ENCODE data around the gene ZNF580.
A peak's percentile ranks its signal among the peaks of the same experiment; 100 is the strongest.

Gene ZNF580

DNA sequence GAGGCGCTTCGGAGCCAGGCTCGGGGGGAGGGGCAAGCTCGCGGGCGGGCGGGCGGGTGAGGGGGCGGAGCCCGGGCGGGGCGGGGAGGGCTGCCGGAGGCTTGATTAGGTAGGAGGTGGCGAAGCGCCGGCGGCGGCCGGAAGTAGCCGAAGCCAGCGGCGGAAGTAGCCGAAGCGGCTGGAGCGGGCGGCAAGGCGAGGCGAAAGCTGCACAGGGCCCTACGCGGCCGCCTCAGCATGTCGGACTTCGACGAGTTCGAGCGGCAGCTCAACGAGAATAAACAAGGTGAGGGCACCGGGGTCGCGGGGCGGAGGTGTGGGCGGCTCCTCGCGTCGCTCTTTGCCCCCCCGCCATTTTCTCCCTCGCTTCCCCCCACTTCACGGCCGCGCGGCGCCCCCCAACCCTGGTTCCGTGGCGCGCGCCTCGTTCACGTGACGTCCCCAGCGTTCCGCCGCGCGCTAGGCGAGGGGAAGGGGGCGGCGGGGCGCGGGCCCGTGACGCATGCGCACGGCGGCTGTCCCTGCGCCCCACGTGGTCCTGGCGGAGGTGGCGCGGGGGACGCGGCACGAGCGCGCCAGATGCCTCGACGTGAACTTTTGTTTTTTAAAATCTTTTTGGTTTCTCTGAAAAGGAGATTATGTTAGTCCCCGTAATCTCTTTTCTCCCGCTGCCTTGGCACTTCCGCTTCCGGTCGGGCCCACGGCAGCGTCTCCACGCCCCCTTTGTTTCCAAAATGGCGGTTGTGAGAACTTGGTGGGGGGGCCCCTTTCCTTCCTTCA is 14.3 kb downstream of the ZNF580 start, which contains the start of gene U2AF2:
U2AF2 (plus strand) TSS at position 168 of the 780 bp plus-strand sequence; CDS start at position 238, 70 bp downstream.
- H3K9ac ChIP-seq (ENCODE audit: low read length), result peak within 1 kb of the TSS; percentile 100
- H3K4me1 ChIP-seq (ENCODE audit: control insufficient read depth, insufficient read depth, low read length), result peaks cover 21% of the 10 kb centered on the region
- peak within 1 kb of the TSS; percentile 84 for H3K4me3 ChIP-seq (ENCODE audit: low read length)
- H3K36me3 ChIP-seq (ENCODE audit: control insufficient read depth, insufficient read depth, low read length), result peaks cover 4% of the 10 kb centered on the region
- no peaks in the 10 kb centered on the region for H3K27me3 ChIP-seq (ENCODE audit: control insufficient read depth, insufficient read depth, low read length)
- peak within 1 kb of the TSS; percentile 99 for H3K27ac ChIP-seq (ENCODE audit: low read depth, low read length)

DNA sequence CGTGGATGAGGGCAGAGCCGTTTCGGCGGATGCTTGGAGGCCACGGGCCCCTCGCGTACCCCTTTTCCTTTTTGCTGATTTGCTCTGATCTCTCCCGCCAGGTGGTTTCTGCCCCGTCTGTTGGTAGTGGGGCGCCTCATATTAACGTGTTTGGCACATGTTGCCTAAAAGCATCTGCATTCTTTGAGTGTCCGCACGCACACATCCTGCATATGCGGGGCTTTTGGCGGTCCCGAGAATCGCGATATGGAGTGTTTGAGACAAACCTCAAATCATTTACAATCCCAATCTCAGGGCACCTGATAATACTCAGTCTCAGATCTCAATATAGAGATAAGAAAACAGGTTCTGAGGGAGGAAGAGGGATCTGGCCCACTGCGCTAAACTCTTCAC is 14.8 kb downstream of the ZNF580 start:
- no peaks in the 10 kb centered on the region for H3K27me3 ChIP-seq (ENCODE audit: control insufficient read depth, insufficient read depth, low read length)
- peak overlapping the region; percentile 35 for H3K9ac ChIP-seq (ENCODE audit: low read length)
- H3K4me3 ChIP-seq (ENCODE audit: low read length), result peak overlapping the region; percentile 80
- peaks cover 4% of the 10 kb centered on the region for H3K36me3 ChIP-seq (ENCODE audit: control insufficient read depth, insufficient read depth, low read length)
- H3K27ac ChIP-seq (ENCODE audit: low read depth, low read length), result peak overlapping the region; percentile 98
- peaks cover 21% of the 10 kb centered on the region for H3K4me1 ChIP-seq (ENCODE audit: control insufficient read depth, insufficient read depth, low read length)

DNA sequence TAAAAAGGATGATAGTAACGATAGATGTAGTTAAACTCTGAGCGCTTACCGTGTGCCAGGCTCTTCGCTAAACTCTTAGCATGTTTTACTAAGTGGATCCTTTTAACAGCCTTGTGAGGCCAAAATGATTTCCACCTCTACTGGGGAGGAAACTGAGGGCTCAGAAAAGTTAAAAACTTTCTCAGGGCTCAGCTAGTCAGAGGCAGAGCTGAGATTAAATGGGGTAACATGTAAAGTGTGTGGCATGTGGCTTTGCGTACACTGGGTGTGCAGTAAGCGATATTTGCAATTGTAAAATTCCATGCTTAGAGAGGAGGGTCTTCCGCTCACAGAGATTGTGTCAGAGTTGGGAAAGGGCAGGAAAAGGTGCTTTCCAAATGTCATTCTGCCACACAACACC is 15.8 kb downstream of the ZNF580 start:
- Histone ChIP-seq H3K4me1 (ENCODE audit: control insufficient read depth, insufficient read depth, low read length) (peaks cover 21% of the 10 kb centered on the region), H3K27ac (ENCODE audit: low read depth, low read length) (no peak overlapping the region), H3K9ac (ENCODE audit: low read length) (no peak overlapping the region), H3K36me3 (ENCODE audit: control insufficient read depth, insufficient read depth, low read length) (peaks cover 11% of the 10 kb centered on the region), H3K27me3 (ENCODE audit: control insufficient read depth, insufficient read depth, low read length) (no peaks in the 10 kb centered on the region), H3K4me3 (ENCODE audit: low read length) (peak overlapping the region; percentile 80)

DNA sequence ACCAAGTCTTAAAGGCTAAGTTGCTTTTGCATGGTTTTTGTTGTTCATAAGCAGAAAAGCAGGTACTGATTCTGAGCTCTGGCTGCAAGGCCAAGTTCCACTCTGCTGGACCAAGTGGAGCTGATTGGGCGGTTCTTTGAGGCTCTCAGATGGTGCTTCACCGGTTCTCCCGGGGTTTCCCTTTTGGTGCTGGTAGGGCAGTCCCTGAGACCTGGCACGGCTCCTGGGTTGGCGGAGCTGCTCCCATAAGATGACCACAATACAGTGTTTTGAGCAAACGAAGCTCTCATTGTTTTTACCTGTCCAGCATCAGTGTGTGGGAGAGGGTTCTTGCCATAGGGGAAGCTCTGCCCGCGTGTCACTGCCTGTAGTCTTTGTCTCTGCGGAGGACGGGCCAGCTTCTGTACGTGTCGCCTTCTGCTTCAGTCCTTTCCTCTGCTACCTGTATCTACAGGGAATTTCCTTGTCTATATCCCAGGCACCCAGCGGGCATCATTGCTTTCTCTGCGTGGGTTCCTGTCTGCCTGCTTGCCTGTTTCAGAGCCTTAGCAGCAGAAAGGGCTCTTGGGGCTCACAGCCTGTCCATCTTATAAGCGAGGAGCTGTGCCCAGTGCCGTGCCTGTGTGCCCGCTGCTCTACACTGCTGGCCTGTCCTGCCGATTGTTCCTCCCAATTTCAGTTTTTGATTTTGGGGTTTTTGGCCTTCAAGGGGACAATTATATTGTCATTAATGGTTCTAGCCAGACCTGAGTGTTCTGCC is 16.4 kb downstream of the ZNF580 start:
- Histone ChIP-seq H3K9ac (ENCODE audit: low read length) (no peak overlapping the region), H3K36me3 (ENCODE audit: control insufficient read depth, insufficient read depth, low read length) (peaks cover 16% of the 10 kb centered on the region), H3K4me3 (ENCODE audit: low read length) (peak overlapping the region; percentile 80), H3K27ac (ENCODE audit: low read depth, low read length) (no peak overlapping the region), H3K27me3 (ENCODE audit: control insufficient read depth, insufficient read depth, low read length) (no peaks in the 10 kb centered on the region), H3K4me1 (ENCODE audit: control insufficient read depth, insufficient read depth, low read length) (peaks cover 21% of the 10 kb centered on the region)

DNA sequence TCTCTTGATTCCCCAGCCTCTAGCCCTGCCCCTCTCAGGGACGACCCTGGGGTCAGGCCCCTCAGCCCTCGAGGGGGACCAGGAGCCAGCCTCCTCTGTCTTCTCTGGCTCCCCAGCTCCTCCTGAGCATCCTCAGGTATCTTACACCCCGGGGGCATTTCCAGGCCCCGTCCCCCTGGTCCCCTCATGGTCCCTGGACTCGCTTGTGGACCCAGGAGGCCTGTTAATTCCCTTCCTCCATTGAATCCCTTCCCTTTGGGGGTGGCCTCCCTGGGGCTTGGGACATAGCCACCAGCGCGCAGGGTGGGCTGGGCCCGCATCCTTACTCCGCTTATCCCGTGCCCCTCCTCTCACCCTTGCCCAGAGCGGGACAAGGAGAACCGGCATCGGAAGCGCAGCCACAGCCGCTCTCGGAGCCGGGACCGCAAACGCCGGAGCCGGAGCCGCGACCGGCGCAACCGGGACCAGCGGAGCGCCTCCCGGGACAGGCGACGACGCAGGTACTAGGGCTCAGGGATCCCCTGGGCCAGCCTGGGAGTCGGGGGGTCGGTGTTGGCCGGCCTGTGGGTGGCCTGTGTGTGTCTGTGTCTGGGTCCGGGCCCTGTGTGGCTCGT is 18.2 kb downstream of the ZNF580 start:
- Histone ChIP-seq H3K27me3 (ENCODE audit: control insufficient read depth, insufficient read depth, low read length) (no peaks in the 10 kb centered on the region), H3K36me3 (ENCODE audit: control insufficient read depth, insufficient read depth, low read length) (peaks cover 32% of the 10 kb centered on the region), H3K9ac (ENCODE audit: low read length) (no peak overlapping the region), H3K4me3 (ENCODE audit: low read length) (no peak overlapping the region), H3K4me1 (ENCODE audit: control insufficient read depth, insufficient read depth, low read length) (peaks cover 21% of the 10 kb centered on the region), H3K27ac (ENCODE audit: low read depth, low read length) (no peak overlapping the region)

DNA sequence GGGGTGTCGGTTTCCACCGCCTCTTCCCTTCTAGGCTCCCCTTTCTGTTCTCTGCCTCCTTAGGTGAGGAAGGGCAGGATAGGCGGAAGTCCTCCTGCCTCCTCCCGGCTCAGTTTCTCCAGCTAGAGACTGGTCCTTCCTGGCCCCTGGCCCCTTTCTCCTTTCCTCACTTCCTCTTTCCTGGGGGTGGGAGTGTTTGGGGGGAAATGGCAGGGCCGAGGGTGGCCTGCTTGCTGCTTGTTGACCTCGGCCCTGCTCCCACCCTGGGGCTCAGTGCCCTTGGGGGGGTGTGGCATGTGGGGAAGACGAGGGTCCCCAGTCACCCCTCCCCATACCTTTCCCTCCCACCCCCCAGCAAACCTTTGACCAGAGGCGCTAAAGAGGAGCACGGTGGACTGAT is 19.0 kb downstream of the ZNF580 start:
- Histone ChIP-seq H3K27me3 (ENCODE audit: control insufficient read depth, insufficient read depth, low read length) (no peaks in the 10 kb centered on the region), H3K27ac (ENCODE audit: low read depth, low read length) (no peak overlapping the region), H3K4me3 (ENCODE audit: low read length) (no peak overlapping the region), H3K36me3 (ENCODE audit: control insufficient read depth, insufficient read depth, low read length) (peaks cover 39% of the 10 kb centered on the region), H3K9ac (ENCODE audit: low read length) (no peak overlapping the region), H3K4me1 (ENCODE audit: control insufficient read depth, insufficient read depth, low read length) (peaks cover 21% of the 10 kb centered on the region)

DNA sequence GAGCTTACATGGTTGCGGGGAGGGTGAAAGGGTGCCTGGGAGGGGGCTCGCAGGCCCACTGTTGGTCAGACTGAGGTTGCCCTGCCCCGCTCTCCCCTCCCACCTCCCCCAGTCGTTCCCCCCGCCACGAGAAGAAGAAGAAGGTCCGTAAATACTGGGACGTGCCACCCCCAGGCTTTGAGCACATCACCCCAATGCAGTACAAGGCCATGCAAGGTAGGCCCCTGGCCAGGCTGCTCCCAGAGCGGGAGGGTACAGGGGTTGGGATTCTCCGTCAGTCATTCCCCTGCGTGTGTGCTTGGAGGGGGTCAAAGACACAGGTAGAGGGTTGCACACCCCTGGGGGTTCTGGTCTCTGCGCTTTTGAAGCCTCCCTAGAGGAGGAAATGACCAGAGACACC is 19.6 kb downstream of the ZNF580 start:
- Histone ChIP-seq H3K27me3 (ENCODE audit: control insufficient read depth, insufficient read depth, low read length) (no peaks in the 10 kb centered on the region), H3K9ac (ENCODE audit: low read length) (no peak overlapping the region), H3K4me3 (ENCODE audit: low read length) (no peak overlapping the region), H3K36me3 (ENCODE audit: control insufficient read depth, insufficient read depth, low read length) (peaks cover 42% of the 10 kb centered on the region), H3K27ac (ENCODE audit: low read depth, low read length) (no peak overlapping the region), H3K4me1 (ENCODE audit: control insufficient read depth, insufficient read depth, low read length) (peaks cover 21% of the 10 kb centered on the region)

DNA sequence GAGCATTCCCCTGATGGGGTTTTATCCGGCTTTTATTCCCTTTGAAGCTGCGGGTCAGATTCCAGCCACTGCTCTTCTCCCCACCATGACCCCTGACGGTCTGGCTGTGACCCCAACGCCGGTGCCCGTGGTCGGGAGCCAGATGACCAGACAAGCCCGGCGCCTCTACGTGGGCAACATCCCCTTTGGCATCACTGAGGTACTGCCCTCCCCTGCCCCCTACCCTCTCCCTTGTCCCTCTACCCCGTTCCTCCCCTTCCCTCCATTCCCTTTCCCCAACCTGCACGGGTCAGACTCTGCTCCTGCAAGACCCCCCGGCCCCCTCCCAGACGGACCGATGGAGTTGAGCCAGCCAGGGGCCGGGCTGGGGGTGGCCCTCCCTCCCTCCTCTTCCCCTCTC is 20.2 kb downstream of the ZNF580 start:
- Histone ChIP-seq H3K36me3 (ENCODE audit: control insufficient read depth, insufficient read depth, low read length) (peaks cover 44% of the 10 kb centered on the region), H3K4me1 (ENCODE audit: control insufficient read depth, insufficient read depth, low read length) (peaks cover 17% of the 10 kb centered on the region), H3K4me3 (ENCODE audit: low read length) (no peak overlapping the region), H3K27me3 (ENCODE audit: control insufficient read depth, insufficient read depth, low read length) (no peaks in the 10 kb centered on the region), H3K27ac (ENCODE audit: low read depth, low read length) (no peak overlapping the region), H3K9ac (ENCODE audit: low read length) (no peak overlapping the region)

DNA sequence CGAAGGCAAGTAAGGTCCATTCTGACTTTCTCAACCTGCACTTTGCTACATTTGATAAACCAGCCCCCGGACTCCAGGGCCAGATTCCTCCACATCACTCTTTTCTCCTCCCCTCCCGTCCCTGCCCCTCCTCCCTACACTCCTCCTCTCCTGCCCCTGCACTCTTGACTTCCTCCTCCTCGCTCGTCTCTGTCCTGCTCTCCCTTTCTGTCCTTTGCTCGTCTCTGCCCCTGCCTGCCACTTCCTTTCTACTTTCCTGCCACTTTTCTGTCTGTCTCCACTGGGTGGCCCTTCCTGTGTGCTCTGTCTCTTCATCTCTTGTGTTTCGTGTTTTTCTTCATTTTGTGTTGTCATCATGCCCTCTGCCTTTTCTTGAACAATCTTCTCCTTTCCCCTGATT is 21.0 kb downstream of the ZNF580 start:
- Histone ChIP-seq H3K27ac (ENCODE audit: low read depth, low read length) (no peak overlapping the region), H3K4me3 (ENCODE audit: low read length) (no peak overlapping the region), H3K27me3 (ENCODE audit: control insufficient read depth, insufficient read depth, low read length) (no peaks in the 10 kb centered on the region), H3K4me1 (ENCODE audit: control insufficient read depth, insufficient read depth, low read length) (peaks cover 9% of the 10 kb centered on the region), H3K36me3 (ENCODE audit: control insufficient read depth, insufficient read depth, low read length) (peaks cover 46% of the 10 kb centered on the region), H3K9ac (ENCODE audit: low read length) (no peak overlapping the region)

DNA sequence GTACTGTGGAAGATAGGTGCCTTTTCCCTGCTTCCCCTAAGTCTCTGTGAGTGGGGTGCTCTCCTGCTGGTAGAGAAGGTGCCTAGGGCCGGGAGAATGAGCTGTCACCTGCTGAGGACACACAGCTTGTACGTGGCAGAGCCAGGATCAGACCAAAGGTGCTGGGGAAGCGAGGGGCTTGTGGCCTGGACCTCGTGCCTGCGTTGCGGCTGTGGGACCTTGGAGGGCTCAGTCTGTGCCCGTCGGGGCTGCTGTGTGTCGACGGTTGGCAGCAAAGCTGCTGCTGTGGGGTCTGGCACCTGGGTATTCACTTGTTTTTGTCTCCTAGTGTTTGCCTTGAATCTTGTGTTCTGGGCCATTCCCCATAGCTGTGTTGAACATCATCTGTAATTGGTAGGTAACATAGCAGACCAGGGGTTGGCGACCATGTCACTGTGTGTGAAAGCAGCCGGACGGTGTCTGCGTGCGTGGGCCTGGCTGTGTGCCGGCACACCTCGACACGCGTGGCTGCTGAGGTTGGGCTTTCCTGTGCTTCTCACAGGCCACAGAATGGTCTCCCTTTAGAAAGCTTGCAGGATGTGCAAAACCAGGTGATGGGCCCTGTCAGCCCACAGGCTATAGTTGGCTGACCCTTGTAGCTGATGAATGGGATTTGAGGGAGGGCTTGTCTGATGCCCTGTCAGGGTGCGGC is 23.2 kb downstream of the ZNF580 start:
- Histone ChIP-seq H3K27me3 (ENCODE audit: control insufficient read depth, insufficient read depth, low read length) (no peaks in the 10 kb centered on the region), H3K4me1 (ENCODE audit: control insufficient read depth, insufficient read depth, low read length) (no peaks in the 10 kb centered on the region), H3K4me3 (ENCODE audit: low read length) (no peak overlapping the region), H3K27ac (ENCODE audit: low read depth, low read length) (no peak overlapping the region), H3K36me3 (ENCODE audit: control insufficient read depth, insufficient read depth, low read length) (peaks cover 58% of the 10 kb centered on the region), H3K9ac (ENCODE audit: low read length) (no peak overlapping the region)

DNA sequence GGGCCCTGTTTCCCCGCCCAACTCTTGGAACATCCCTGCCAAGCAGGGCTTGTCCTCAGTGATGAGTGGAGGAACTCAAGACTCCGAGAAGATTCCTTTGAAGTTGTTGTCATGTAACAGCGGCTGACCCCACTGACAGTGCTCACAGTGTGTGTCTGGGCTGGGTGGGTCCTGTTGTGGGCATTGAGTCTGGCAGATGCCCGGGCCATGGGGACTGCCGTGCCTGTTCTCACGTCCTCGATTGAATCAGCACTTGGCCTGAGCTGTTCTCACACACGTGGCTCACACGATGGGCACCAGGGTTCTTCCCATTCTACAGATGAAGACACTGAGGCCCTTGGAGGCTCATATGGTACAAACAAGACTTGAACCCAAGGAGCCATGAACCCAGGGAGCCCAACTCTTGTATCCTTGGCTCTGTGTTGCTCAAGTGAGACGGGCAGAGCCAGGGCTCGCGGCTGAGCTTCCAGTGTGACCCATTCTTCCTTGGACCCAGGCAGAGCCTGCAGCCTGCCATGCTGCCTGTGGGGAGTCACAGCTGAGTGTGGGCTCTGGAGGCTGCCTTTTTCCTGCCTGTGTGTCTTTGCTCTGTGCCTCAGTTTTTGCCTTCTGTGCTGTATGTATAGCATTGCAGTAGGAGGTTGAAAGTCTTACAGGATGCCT is 25.7 kb downstream of the ZNF580 start:
- H3K4me1 ChIP-seq (ENCODE audit: control insufficient read depth, insufficient read depth, low read length), result no peaks in the 10 kb centered on the region
- no peak overlapping the region for H3K4me3 ChIP-seq (ENCODE audit: low read length)
- H3K9ac ChIP-seq (ENCODE audit: low read length), result no peak overlapping the region
- H3K36me3 ChIP-seq (ENCODE audit: control insufficient read depth, insufficient read depth, low read length), result peaks cover 66% of the 10 kb centered on the region
- H3K27ac ChIP-seq (ENCODE audit: low read depth, low read length), result no peak overlapping the region
- no peaks in the 10 kb centered on the region for H3K27me3 ChIP-seq (ENCODE audit: control insufficient read depth, insufficient read depth, low read length)

DNA sequence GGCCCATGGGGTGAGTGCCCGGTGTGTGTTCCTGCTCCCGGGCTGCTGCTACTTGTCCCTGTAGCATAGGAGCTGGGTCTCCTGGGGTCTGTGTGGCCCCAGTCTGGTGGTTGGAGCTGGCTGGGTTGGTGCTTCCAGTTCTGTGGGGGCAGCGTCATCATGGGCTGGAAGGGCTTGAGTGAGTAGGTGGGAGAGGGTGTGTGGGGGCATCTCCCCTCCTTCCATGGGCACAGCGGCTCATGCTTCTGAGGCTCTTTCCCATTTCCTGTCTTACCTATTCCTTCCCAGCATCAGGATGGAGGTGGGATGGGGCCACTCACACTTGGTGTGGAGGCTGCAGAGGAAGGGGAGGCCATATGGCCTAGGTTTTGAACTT is 26.2 kb downstream of the ZNF580 start:
- no peak overlapping the region for H3K27ac ChIP-seq (ENCODE audit: low read depth, low read length)
- H3K9ac ChIP-seq (ENCODE audit: low read length), result no peak overlapping the region
- H3K27me3 ChIP-seq (ENCODE audit: control insufficient read depth, insufficient read depth, low read length), result no peaks in the 10 kb centered on the region
- no peak overlapping the region for H3K4me3 ChIP-seq (ENCODE audit: low read length)
- H3K36me3 ChIP-seq (ENCODE audit: control insufficient read depth, insufficient read depth, low read length), result peaks cover 61% of the 10 kb centered on the region
- H3K4me1 ChIP-seq (ENCODE audit: control insufficient read depth, insufficient read depth, low read length), result no peaks in the 10 kb centered on the region

All from rectal smooth muscle tissue (tissue), 1 donor.